SJSA1 (cell line): Measurements from ENCODE around the gene KBTBD13. TPM values are rescaled to one million over a fixed set of nuclear protein-coding genes. Genes with fewer than 3 reads are reported as not detected.
"Not testable (repeated sequence)": the region's sequence is repeated elsewhere in the genome, so short reads cannot be mapped to it uniquely, and the experiment has no call there.

ENCODE experiments used
- DNase-seq, 2 experiments: peaks; one replicate each; pipeline ENCODE4 v3.0.0-alpha.2; 2015 to 2020; ENCODE audit warnings: low spot score in 2 of 2, low read depth in 1 of 2
- H3K27ac ChIP-seq: fragments of 250-450 bp; sonication (Bioruptor Pico); 2 replicates; pipeline ENCODE4 v1.5.1; 2020; ENCODE audit warnings: mild to moderate bottlenecking, moderate library complexity
- H3K27me3 ChIP-seq: fragments of 250-450 bp; sonication (Bioruptor Pico); replicated peaks from 2 replicates; pipeline ENCODE4 v1.5.1; 2020; ENCODE audit warnings: mild to moderate bottlenecking, moderate library complexity
- H3K36me3 ChIP-seq: fragments of 250-450 bp; sonication (Bioruptor Pico); 2 replicates; pipeline ENCODE4 v1.5.1; 2020; ENCODE audit warnings: mild to moderate bottlenecking
- H3K4me1 ChIP-seq: fragments of 250-450 bp; sonication (Bioruptor Pico); replicated peaks from 2 replicates; pipeline ENCODE4 v1.6.1; 2021; ENCODE audit warnings: mild to moderate bottlenecking
- H3K4me3 ChIP-seq: fragments of 250-450 bp; sonication (Bioruptor Pico); 2 replicates; pipeline ENCODE4 v1.5.1; 2020; ENCODE audit warnings: mild to moderate bottlenecking
- H3K9me3 ChIP-seq: fragments of 250-450 bp; sonication (Bioruptor Pico); replicated peaks from 2 replicates; pipeline ENCODE4 v1.5.1; 2020; ENCODE audit warnings: mild to moderate bottlenecking
- total RNA-seq: library from RNA; depleted of rRNA; stranded (reverse); fragments of >200 nt; shearing (Covaris generic); gene quantifications from 2 replicates; pipeline ENCODE4 v1.2.3, GENCODE V29; 2014

Gene KBTBD13
- total RNA-seq, 1 experiment from 2014 or later = not detected

DNA sequence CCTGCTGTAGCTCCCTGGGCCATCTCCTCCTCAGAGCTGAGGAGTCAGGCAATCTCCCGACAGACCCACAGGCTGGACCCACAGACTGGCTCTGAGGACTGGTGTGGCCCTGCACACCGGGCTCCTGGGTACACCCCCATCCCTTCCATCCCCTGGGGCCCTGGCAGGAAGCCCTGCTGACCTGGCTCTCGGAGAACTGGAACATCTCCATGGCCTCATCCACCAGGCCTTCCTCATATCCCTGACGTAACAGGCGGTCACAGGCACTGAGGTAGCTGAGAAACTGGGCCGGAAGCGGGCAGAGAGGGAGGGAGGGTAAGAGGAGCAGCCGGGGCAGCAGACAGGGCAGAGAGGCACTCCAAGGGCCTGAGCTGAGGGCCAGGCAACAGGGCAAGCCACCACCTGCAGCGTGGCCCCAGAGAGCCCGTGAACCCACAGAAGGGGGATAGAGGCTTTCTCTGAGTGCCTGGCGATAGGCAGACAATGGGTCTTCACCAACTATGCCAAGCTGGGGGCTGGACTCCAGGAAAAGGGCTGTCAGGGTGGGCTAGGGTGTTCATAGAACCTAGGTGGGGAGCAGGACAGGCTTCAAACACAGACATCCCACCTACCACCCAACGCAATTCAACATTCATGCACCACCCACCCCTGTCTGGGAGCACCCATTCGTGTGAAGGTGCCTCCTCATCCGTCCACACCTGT is 17.9 kb downstream of the KBTBD13 start:
- H3K4me3 ChIP-seq = no peak overlapping the region

DNA sequence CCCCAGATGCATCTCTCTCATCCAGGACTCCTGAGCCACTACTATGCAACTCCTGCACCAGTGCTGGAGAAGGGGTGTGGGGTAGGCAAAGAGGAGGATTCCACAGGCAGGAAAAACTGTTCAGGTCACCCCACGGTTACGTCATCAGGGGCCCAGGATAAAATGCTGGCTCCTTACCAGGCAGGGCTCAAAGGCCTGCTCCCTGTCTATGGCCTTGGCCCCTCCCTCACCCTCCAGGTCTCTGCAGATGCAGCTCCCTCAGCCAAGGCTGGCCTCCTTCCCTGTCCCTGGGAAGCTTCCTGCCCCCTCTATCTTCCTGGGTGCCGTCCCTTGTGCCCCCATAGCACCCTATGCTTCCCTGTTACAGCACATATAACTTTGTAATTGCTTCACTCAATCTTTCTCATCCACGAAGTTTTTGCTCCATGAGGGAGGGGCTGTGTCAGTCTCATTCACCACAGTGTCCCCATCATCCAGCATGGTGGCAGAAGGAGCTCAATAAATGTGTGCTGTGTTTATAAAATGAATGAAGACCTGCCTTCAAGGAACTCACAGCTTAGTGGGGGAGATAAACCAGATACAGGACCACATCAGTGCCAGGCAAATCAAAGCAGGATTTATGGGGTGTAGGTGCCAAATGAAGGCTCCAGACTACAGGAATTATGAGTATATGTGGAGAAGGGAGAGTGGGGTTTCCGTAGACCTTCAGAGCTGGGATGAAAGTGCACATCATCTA is 18.6 kb downstream of the KBTBD13 start:
- Histone ChIP-seq H3K27me3 (no peaks in the 10 kb centered on the region), H3K27ac (peak overlapping the region; percentile 69), H3K36me3 (peaks cover 29% of the 10 kb centered on the region), H3K4me1 (peaks cover 46% of the 10 kb centered on the region), H3K4me3 (no peak overlapping the region), H3K9me3 (no peaks in the 10 kb centered on the region)
- no peak for DNase-seq

More for the DNA sequence above, 17.9 kb downstream of the KBTBD13 start:
- DNase-seq = no peak
- H3K27me3 ChIP-seq = no peaks in the 10 kb centered on the region
- peaks cover 52% of the 10 kb centered on the region for H3K4me1 ChIP-seq
- H3K36me3 ChIP-seq = peaks cover 24% of the 10 kb centered on the region
- peak overlapping the region; percentile 69; the same call in 1 of the 2 replicates for H3K27ac ChIP-seq
- no peaks in the 10 kb centered on the region for H3K9me3 ChIP-seq

DNA sequence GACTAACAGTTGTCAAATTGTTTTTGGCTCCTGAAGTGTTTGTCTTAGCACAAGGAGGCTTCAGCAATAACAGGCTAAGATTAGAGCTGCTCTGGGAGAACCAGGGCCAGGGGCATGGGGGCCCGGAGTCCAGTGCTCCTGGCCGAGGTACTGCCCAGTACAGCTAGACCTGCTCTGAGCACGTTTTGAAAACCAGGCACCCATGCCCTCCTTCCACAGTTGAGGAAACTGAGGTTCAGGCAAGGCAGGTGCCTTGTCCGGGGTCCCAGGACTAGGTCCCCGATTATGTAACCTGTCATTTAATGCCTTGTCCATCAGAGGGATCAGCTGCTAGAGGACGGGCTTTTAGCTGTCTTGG is 19.2 kb downstream of the KBTBD13 start:
- Histone ChIP-seq H3K4me3 (no peak overlapping the region), H3K4me1 (peaks cover 51% of the 10 kb centered on the region), H3K36me3 (peaks cover 31% of the 10 kb centered on the region), H3K27me3 (no peaks in the 10 kb centered on the region), H3K9me3 (no peaks in the 10 kb centered on the region), H3K27ac (peak overlapping the region; percentile 69)
- DNase-seq = no peak

DNA sequence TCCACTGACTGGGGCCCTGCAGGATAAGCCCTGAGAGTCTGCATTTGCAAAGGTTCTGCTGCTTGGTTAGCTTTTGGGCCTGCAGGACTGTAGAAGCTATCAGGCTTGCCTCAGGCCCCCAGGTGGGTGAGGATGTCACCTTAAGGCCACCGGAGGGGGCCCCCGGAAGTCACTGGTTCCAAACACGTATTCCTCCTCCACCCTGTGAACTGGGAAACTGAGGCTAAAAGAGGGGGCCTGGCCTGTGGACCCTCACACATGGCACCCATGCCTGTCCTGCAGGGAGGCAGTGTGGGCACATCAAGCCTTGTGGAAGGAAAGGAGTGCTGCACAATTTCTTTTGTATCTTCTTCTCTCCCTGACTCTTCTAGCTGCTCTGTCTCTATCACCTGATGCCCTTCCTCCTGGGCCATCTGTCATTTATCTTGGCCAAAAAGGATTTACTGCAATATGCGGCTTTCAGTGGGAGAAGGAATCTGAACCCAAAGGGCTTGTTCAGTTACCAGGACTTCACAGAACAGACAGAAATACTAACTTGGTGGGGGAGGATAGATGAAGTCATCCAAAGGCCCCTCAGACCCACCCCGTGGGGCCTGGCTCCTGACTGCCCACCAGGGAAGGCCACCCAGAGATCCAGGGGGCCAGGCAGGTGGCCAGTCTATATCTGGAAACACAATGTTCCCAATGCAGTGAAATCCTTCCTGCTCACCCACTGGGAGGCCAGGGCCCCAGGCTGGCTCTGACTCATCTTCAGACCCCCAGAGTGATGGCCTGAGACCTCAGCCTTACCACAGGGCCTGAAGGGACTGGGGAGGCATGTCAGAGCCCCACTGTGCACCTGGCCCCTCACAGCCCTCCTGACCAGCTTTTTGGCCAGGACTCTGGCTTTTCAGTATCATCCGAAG is 20.2 kb downstream of the KBTBD13 start:
- no peaks in the 10 kb centered on the region for H3K27me3 ChIP-seq
- no peak overlapping the region for H3K4me3 ChIP-seq
- no peaks in the 10 kb centered on the region for H3K9me3 ChIP-seq
- H3K27ac ChIP-seq = peak overlapping the region; percentile 69
- DNase-seq = peak; percentile 97 to 98
- peaks cover 59% of the 10 kb centered on the region for H3K4me1 ChIP-seq
- peaks cover 39% of the 10 kb centered on the region for H3K36me3 ChIP-seq

DNA sequence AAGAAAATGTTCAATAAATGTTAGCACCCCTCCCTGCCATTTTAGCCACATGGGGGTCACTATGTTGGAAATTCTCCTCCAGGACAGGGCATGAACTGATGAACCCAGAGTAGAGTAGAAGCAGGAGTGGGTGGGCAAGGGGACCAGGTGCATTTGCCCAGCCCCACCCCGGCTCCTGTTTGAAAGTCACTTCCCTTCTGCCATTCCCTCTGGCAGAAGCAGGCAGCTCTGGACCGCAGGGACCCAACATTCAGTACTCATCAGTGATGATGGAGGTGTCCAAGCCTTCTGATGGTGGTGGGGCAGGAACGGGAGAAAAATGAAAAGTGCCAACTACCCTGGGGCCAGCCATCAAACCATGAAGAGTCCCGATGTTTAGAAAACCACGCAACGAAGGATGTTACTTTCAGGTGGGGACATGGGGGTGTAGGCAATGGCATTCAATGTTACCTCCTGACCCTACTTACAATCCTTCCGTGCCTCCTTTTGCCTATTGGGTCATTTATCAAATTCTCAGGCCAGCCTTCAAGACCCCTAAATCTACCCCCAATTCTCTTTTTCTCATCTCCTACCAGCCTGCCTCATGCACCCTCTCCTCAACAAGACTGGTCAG is 21.2 kb downstream of the KBTBD13 start:
- Histone ChIP-seq H3K27ac (peak overlapping the region; percentile 52), H3K4me1 (peaks cover 55% of the 10 kb centered on the region), H3K27me3 (no peaks in the 10 kb centered on the region), H3K9me3 (no peaks in the 10 kb centered on the region), H3K36me3 (peaks cover 46% of the 10 kb centered on the region), H3K4me3 (no peak overlapping the region)
- DNase-seq = no peak

DNA sequence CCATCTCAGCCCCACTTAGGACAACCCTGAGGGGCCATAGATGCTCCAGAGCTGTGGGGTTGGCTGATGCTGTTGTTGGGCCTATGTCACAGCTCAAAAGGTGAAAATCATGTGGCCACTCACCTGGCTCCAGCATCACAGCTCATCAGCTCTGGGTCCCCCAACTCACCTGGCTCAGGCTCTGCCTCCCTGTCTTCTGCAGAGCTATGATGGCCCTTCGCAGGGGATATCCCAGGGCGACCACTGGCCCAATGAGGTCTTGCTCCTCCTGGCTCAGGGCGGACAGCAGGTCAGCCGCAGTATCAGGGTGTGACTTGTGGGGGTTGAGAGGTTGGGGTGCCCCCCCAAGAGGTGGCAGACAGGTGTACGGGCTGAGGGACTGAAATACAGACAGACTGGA is 22.8 kb downstream of the KBTBD13 start:
- no peak for DNase-seq
- peaks cover 51% of the 10 kb centered on the region for H3K4me1 ChIP-seq
- H3K36me3 ChIP-seq = peaks cover 50% of the 10 kb centered on the region
- no peak overlapping the region for H3K4me3 ChIP-seq
- no peak overlapping the region for H3K27ac ChIP-seq
- no peaks in the 10 kb centered on the region for H3K9me3 ChIP-seq
- H3K27me3 ChIP-seq = no peaks in the 10 kb centered on the region

DNA sequence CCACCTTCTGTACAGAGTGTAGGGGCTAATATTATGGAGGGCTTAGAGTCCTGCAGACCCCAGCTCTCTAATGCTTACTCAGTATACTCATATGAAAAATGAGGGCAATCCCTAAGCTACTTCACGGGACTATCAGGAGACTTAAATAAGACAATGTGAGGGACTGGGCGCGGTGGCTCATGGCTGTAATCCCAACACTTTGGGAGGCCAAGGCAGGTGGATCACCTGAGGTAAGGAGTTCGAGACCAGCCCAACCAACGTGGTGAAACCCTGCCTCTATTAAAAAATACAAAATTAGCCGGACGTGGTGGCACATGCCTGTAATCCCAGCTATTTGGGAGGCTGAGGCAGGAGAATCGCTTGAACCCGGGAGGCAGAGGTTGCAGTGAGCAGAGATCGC is 23.3 kb downstream of the KBTBD13 start:
- H3K36me3 ChIP-seq = peaks cover 53% of the 10 kb centered on the region
- not testable (repeated sequence) for H3K27me3 ChIP-seq

DNA sequence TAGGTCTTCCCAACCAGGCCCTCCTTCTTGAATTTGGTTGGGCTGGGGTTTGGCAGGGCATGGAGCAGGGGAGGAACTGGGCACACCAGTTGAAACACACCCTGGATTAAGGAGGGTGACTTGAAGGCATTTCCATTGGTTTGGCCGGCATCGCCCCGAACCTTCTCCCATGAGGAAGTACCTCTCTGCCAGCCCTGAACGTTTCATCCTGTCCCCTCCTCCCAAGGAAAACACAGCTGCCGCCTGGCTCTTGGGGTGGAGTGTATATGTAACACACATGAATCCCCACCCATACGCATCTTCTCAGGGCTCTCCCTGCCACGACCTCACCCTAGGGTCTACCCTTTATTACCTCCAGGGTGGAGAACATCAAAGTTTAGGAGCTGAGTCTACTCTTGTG is 23.9 kb downstream of the KBTBD13 start:
- no peaks in the 10 kb centered on the region for H3K27me3 ChIP-seq
- H3K27ac ChIP-seq = no peak overlapping the region
- no peaks in the 10 kb centered on the region for H3K9me3 ChIP-seq
- H3K4me3 ChIP-seq = no peak overlapping the region
- H3K36me3 ChIP-seq = peaks cover 56% of the 10 kb centered on the region
- no peak for DNase-seq
- H3K4me1 ChIP-seq = peaks cover 40% of the 10 kb centered on the region

More for the DNA sequence above, 23.3 kb downstream of the KBTBD13 start:
- not testable (repeated sequence) for H3K9me3 ChIP-seq, H3K27ac ChIP-seq, DNase-seq, H3K4me3 ChIP-seq
- peaks cover 46% of the 10 kb centered on the region for H3K4me1 ChIP-seq

DNA sequence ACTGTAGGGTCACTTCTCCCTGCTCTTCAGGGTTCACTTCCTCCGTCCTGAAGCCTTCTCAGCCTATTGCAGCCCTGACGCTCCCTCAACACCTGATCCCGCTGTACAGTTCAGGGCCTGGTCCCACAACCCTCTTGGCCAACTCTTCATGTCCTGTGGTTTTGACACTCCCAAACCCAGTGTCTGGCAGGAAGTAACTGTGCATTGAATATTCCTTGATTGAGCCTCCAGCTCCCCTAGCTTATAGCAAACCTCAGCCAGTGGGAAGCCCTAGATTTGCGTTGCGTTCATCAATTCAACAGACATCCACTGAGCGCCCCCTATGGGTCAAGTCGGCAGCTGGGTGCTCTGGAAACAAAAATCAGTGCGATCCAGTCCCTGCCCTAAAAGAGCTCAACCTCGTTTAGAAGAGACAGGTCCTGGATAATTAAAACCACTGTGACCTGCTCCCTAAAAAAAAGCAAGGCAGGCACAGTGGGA is 24.9 kb downstream of the KBTBD13 start:
- Histone ChIP-seq H3K4me1 (peaks cover 30% of the 10 kb centered on the region), H3K27ac (no peak overlapping the region), H3K27me3 (no peaks in the 10 kb centered on the region), H3K4me3 (no peak overlapping the region), H3K9me3 (no peaks in the 10 kb centered on the region), H3K36me3 (peaks cover 61% of the 10 kb centered on the region)
- DNase-seq = peak; percentile 69 to 84

DNA sequence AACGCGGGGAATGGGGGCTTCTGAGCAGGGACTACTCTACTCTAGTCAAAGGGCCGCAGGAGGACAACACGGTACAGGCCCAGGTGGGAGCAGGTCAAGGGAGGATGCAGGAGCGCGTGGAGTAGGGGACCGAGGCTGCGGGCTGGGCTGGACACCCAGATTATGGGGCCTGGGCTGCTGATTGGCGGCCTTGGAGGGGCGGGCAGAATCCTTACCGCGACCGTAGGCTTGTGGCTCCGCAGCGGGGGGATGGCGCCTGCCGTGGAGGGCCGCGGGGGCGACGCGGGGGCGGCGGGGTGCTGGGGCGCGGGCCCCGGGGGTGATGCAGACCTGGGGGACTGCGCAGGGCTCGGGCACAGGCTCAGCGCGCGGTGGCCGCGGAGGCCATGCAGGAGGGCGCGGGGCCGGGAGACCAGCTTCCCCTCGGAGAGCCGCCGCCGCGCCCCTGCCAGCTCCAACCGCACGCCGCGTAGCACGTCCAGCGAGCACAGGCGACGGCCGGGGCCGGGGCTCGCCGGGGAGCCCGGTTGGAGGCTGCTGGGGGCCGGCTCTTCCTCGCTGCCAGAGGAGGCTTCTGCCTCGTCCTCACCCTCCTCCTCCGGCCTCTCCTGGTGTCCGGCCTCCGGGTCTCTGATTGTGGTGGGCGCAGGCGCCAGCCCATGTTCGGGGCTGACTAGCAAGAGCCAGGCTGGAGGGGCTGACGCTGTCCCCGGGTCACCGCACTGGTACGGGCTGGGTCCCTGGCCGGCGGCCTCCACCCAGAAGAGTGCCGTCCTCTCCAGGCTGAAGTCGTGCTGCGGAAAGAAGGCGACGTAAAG is 25.6 kb downstream of the KBTBD13 start:
- Histone ChIP-seq H3K27ac (no peak overlapping the region), H3K36me3 (peaks cover 64% of the 10 kb centered on the region), H3K4me3 (no peak overlapping the region), H3K9me3 (no peaks in the 10 kb centered on the region), H3K27me3 (no peaks in the 10 kb centered on the region), H3K4me1 (peaks cover 25% of the 10 kb centered on the region)
- no peak for DNase-seq

DNA sequence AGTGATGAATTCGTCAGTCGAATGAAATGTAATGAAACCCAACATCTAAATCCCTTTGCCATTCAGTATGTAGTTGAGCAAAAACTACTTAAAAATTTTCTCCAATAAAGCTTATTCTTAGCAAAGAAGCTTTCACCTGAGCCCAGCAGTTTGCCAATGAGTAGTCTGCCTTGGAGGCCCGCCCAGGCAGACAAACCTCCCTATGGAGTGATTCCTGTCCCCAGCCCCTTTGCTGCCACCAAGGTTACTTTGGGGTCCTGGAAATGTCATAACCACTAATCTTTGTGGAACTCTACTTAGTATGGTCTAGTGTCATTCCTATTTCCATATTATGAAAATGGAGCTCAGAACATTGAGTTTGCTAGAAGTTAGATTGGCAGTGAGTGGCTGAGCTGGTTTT is 26.4 kb downstream of the KBTBD13 start:
- Histone ChIP-seq H3K27ac (no peak overlapping the region), H3K4me3 (no peak overlapping the region), H3K4me1 (peaks cover 16% of the 10 kb centered on the region), H3K27me3 (no peaks in the 10 kb centered on the region), H3K9me3 (no peaks in the 10 kb centered on the region), H3K36me3 (peaks cover 59% of the 10 kb centered on the region)
- DNase-seq = no peak

DNA sequence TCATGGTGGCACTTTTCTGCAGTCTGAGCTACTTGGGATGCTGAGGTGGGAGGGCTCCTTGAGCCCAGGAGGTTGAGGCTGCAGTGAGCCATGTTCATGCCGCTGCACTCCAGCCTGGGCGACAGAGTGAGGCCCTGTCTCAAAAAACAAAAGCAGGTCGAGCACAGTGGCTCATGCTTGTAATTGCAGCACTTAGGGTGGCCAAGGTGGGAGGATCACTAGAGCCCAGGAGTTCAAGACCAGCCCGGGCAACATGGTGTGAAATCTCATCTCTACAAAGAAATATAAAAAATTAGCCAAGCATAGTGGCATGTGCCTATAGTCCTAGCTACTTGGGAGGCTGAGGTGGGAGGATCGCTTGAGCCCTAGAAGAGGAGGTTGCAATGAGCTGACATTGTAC is 28.5 kb downstream of the KBTBD13 start:
- no peaks in the 10 kb centered on the region for H3K27me3 ChIP-seq
- no peak overlapping the region for H3K4me3 ChIP-seq
- H3K4me1 ChIP-seq = peaks cover 28% of the 10 kb centered on the region
- H3K27ac ChIP-seq = no peak overlapping the region
- no peaks in the 10 kb centered on the region for H3K9me3 ChIP-seq
- peaks cover 39% of the 10 kb centered on the region for H3K36me3 ChIP-seq
- no peak for DNase-seq
